Hindlimb muscle (tissue), 1 donor: ENCODE data around the gene MMP15. TPM values are rescaled to one million over a fixed set of nuclear protein-coding genes. Genes with fewer than 3 reads are reported as not detected.
A peak's percentile ranks its signal among the peaks of the same experiment; 100 is the strongest.
"Not testable (repeated sequence)": the region's sequence is repeated elsewhere in the genome, so short reads cannot be mapped to it uniquely, and the experiment has no call there.

ENCODE experiments used
- DNase-seq: peaks from one replicate; pipeline ENCODE4 v3.0.0-alpha.2; 2013
- polyA plus RNA-seq: library from polyadenylated mRNA; unstranded; fragments of 120-200 nt; gene quantifications from one replicate; pipeline ENCODE4 v1.2.1, GENCODE V29; 2013; ENCODE audit not compliant: insufficient read length

Gene MMP15
- polyA plus RNA-seq, 1 donor, result 29.5 TPM

GRCh38 chr16:57996406-57997175 lies 29.0 kb upstream of the MMP15 start:
- DNase-seq, result no peak

- DNase-seq, result no peak
These were observed 28.4 kb upstream of the MMP15 start for GRCh38 chr16:57997176-57997527.

- no peak for DNase-seq
These were observed 27.9 kb upstream of the MMP15 start for GRCh38 chr16:57997528-57998265.

- DNase-seq, result no peak
These were observed 27.1 kb upstream of the MMP15 start for GRCh38 chr16:57998486-57998885.

DNA sequence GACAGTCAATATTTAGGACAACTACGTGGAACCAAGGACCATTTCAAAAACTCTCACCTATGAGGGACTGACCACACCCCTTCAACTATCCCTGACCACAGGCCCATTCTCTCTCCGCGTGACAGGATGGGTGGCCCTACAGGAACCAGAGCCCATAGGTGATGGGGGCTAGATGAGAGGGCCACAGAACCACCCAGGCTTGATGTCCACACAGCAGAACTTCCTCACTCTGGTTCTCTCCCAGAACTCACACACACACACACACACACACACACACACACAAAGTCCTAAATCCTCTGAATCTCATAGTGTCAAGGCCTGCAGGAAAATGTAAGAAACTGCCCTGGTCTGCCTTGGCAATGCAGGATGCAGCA lies 26.6 kb upstream of the MMP15 start:
- no peak for DNase-seq

DNA sequence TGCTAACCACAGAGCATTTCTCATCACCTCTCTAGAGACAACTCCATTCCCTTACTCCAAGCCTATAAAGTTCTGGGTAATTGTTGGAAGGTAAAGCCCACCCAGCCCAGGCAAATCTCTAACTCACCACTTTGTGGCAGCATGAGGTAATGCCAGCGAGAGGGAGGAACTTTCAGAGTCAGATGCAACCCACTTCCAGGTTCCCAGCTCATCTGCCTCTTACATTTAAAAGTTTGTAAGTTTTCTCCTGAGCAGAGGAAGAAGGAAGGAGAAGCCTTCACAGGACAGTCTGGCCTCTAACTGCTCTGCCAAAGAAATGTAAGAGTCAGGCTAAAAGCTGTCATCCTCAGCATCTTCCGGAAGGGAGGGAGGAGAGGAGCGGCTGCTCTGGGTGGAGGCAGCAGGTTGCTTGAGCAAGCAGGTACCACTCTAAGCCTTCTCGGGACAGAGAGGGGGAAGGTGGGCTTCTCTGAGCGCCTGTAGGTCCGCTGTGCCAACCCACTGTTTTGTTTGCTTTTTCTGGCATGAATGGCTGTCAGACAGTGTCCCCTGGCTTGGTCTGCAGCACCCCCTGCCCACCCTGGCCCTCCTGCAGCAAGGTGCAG lies 26.1 kb upstream of the MMP15 start:
- DNase-seq, result no peak

- no peak for DNase-seq
These were observed 25.4 kb upstream of the MMP15 start, which contains the start of gene ZNF319 for GRCh38 chr16:57999971-58000705. ZNF319 (minus strand) TSS chr16:58000672; CDS start chr16:57998265, 2,407 bp downstream.

DNA sequence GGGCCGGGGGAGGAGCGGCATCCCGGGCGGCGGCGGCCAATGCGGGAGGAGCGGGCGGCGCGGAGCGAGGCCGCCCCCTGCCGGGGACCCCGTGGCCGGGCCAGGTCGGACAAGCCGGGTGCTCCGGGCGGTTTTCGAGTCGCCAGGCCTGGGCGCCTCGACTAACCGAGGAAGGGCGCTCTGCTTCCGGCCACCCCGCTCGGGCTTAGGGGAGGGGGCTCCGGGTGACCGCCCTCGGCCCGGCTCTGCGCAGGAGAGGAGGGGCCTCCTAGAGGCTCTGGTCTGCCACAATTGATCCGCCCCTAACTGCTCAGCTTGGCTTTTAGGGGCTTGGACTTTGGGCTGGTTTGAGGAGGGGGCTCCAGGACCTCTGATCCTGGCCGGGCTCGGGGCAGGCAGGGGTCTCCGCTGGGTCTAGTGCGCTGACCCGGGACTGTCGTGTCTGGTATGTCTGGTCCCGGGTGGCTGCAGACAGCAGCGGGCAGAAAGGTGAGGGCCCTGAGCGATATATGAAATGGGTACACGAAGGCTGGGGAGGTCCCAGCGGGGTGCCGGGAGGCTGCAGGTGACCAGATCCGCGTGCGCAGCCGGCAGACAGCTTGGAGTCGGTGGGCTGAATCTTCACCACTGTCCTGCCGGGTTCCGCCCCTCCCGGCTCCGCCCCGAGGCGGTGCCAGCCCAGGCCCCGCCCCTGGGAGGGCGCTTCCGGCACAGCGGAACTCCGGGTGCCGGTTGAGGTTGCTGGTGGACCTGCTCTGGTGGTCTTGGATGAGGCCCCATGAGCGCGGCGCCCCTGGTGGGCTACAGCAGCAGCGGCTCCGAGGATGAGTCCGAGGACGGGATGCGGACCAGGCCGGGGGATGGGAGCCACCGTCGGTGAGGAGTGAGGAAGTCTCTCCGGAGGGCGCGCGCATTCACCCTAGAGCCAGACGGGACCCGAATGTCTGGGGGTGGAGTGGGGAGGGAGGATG lies 24.6 kb upstream of the MMP15 start, which contains the start of gene USB1:
Gene USB1 (plus strand): TSS at position 702 of the 971 bp plus-strand sequence. CDS start 77 bp downstream, at position 779.
- DNase-seq, result peak; percentile 92

- DNase-seq, result no peak
These were observed 23.7 kb upstream of the MMP15 start for GRCh38 chr16:58001781-58002415.

- no peak for DNase-seq
These were observed 23.1 kb upstream of the MMP15 start for GRCh38 chr16:58002416-58002800.

GRCh38 chr16:58002936-58003335 lies 22.6 kb upstream of the MMP15 start:
- no peak for DNase-seq

- not testable (repeated sequence) for DNase-seq
These were observed 20.8 kb upstream of the MMP15 start for GRCh38 chr16:58004736-58005135.

GRCh38 chr16:58009856-58010416 lies 15.6 kb upstream of the MMP15 start:
- no peak for DNase-seq

GRCh38 chr16:58010886-58011285 lies 14.7 kb upstream of the MMP15 start:
- DNase-seq, result no peak

DNA sequence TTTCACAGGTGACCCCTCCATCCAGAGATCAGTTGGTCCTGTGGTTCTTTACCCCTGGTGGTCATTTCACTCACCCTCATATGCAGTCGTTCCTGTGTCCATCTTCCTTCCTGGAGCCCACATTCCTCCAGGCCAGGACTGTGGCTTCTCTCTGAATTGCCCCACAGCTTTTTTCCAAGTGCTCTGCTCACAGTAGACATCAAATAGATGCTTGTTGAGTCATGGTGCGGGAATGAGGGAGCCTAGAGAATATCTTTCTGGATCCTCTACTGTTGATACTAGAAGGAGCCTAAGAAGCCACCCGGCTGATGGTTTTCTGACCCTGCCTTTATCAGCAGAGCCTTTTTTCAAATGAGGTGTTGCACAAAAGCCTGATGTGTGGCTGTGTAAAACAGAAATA lies 13.9 kb upstream of the MMP15 start:
- no peak for DNase-seq

DNA sequence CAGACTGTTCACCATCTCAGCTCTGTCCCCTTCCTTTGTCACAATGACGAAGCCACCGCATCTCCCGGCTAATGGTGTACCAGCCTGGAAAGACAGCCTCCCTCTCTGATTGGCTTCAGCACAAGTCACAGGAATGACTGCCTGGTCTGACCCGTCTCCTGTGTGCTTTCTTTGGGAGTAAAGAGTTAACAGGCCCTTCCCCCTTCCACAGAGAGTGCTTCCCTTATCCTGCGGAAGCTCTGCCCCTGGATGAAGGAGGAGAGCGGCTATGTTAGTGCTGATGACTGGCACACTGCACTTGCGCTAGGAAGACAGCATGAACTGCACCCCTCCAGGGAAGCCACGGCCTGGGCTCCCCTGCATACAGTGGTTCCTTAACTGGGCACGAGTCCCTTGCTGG lies 13.1 kb upstream of the MMP15 start:
- DNase-seq, result no peak

- DNase-seq, result no peak
These were observed 12.2 kb upstream of the MMP15 start for GRCh38 chr16:58013201-58013956.

- DNase-seq, result no peak
These were observed 8.6 kb upstream of the MMP15 start for GRCh38 chr16:58016840-58017446.

- DNase-seq, result no peak
These were observed 6.8 kb upstream of the MMP15 start for GRCh38 chr16:58018803-58019202.
